MCF 10A (cell line): ENCODE measurements around the gene PARS2. TPM values are rescaled to one million over a fixed set of nuclear protein-coding genes. Genes with fewer than 3 reads are reported as not detected.

Experiments used
- BruUV-seq: library from RNA; stranded (reverse); fragments of 400-500 nt; replicated peaks from 2 replicates; lab custom pipeline; 2021; lab: Mats Ljungman, UMichigan
- CTCF ChIA-PET: fragments of 300-600 bp; sonication (Branson Sonifier 250); formaldehyde crosslinking; extraction: SDS; loops from one replicate; lab custom pipeline; 2021; ENCODE audit warnings: antibody characterized with exemption, inconsistent platforms; lab: Yijun Ruan, JAX
- POLR2A ChIA-PET: fragments of 300-600, 350-650 bp; sonication (Branson Sonifier 250); formaldehyde crosslinking; extraction: SDS; loops from one replicate; lab custom pipeline; 2020; ENCODE audit warnings: antibody characterized with exemption, inconsistent platforms; lab: Yijun Ruan, JAX
- DNase-seq: peaks from one replicate; pipeline ENCODE4 v3.0.0-alpha.2; 2018; ENCODE audit not compliant: unreplicated experiment
- H3K27ac Mint-ChIP-seq: one replicate; pipeline ENCODE4 v1.8.0; 2022; ENCODE audit warnings: mild to moderate bottlenecking, low read depth, mixed read lengths; ENCODE audit not compliant: unreplicated experiment
- H3K27me3 Mint-ChIP-seq: one replicate; pipeline ENCODE4 v1.8.0; 2022; ENCODE audit warnings: mixed read lengths; ENCODE audit not compliant: insufficient read depth, unreplicated experiment
- H3K36me3 Mint-ChIP-seq: one replicate; pipeline ENCODE4 v1.8.0; 2022; ENCODE audit warnings: mild to moderate bottlenecking, moderate library complexity, mixed read lengths; ENCODE audit not compliant: insufficient read depth, unreplicated experiment
- H3K4me1 Mint-ChIP-seq: one replicate; pipeline ENCODE4 v1.8.0; 2022; ENCODE audit warnings: mixed read lengths; ENCODE audit not compliant: insufficient read depth, unreplicated experiment
- H3K4me3 Mint-ChIP-seq: one replicate; pipeline ENCODE4 v1.8.0; 2022; ENCODE audit warnings: mild to moderate bottlenecking, moderate library complexity, mixed read lengths; ENCODE audit not compliant: unreplicated experiment
- H3K9me3 Mint-ChIP-seq: one replicate; pipeline ENCODE4 v1.8.0; 2022; ENCODE audit warnings: mixed read lengths; ENCODE audit not compliant: unreplicated experiment
- intact Hi-C: fragments of 100-400 bp; cut with micrococcal nuclease; formaldehyde crosslinking; loops from 2 replicates; pipeline ENCODE4 v1.14.1; 2022
- total RNA-seq: library from RNA; stranded (reverse); gene quantifications from 2 replicates; pipeline ENCODE4 v1.2.3, GENCODE V29; 2022
- TF ChIP-seq, protein P1 (sequence below): fragments of 200-600 bp; IDR thresholded peaks from one replicate; pipeline ENCODE4 v1.8.0; 2022; ENCODE audit warnings: antibody characterized with exemption, mild to moderate bottlenecking; ENCODE audit not compliant: unreplicated experiment

Gene PARS2
- total RNA-seq, 1 experiment from 2014 or later: 4.7 TPM

DNA sequence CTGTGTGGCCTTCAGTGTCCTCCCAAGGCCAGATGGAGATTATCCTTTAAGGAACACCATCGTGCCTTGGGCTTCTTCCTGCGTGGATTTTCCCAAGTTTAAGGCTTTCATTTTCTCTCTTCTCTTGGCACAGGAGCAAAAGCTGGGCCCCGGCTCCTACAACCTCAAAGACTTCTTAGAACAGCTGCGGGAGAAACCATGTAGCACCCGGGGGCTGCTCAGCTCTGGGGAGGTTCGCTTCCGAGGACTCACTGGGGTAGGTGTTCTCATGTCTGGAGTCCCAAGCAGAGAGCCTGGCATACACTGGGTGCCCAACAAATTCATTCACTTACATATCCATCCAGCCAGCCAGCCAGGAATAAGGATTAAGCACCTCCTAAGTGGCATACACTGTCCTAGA lies 43.4 kb upstream of the PARS2 start:
- intact Hi-C loops: no loop called here
- DNase-seq: no peak
- ChIA-PET CTCF (interaction anchor here (0.6 to 1.7 kb wide), 8 partner anchors 15 to 948 kb away, joined by 3 to 8 read pairs (median 3); no protein-coding TSS in a partner anchor), POLR2A (interaction anchor here (0.7 kb wide), 1 partner anchor 79 kb away, joined by 3 read pairs; the partner anchor contains the start of gene DHCR24)
- H3K9me3 Mint-ChIP-seq: no peaks in the 10 kb centered on the region
- H3K27ac Mint-ChIP-seq: no peak overlapping the region
- no peak overlapping the region for H3K4me3 Mint-ChIP-seq
- no peaks in the 10 kb centered on the region for H3K27me3 Mint-ChIP-seq
- no peaks in the 10 kb centered on the region for H3K36me3 Mint-ChIP-seq
- peaks cover 9% of the 10 kb centered on the region for H3K4me1 Mint-ChIP-seq
- BruUV-seq: no TSS peak
- TF ChIP-seq, protein P1, sequence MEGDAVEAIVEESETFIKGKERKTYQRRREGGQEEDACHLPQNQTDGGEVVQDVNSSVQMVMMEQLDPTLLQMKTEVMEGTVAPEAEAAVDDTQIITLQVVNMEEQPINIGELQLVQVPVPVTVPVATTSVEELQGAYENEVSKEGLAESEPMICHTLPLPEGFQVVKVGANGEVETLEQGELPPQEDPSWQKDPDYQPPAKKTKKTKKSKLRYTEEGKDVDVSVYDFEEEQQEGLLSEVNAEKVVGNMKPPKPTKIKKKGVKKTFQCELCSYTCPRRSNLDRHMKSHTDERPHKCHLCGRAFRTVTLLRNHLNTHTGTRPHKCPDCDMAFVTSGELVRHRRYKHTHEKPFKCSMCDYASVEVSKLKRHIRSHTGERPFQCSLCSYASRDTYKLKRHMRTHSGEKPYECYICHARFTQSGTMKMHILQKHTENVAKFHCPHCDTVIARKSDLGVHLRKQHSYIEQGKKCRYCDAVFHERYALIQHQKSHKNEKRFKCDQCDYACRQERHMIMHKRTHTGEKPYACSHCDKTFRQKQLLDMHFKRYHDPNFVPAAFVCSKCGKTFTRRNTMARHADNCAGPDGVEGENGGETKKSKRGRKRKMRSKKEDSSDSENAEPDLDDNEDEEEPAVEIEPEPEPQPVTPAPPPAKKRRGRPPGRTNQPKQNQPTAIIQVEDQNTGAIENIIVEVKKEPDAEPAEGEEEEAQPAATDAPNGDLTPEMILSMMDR: no peak

DNA sequence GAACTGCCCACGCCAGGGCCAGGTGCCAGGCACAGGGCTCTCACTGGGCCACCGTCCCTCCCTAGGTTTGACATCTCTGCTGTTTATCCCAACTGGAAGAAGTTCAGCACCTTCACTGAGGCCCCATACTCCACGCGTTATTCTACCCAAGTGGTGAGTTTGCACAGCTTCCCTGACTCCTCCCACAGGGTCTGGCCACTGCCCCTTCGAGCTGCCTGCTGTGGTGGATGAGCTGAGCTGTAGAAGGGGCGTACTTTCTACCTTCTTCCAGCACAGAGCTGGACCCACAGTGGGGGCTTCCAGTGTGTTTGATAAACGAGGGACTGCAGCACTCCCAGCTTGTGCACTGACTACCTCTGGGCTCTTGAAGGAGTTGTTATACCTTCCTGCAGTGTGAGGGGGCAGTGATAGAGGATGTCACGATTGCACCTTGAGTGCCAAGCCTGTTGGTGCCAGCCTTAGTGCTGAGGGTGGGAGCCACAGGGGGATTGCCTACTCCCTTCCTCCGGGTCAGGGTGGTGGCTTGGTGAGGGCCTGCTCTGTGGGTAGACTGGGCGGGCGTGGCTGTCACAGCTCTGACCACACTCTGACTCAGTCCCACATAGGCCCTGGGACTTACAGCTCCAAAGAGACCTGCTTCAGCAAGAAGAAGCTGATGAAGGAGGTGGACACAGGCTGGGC lies 42.7 kb upstream of the PARS2 start:
- Mint-ChIP-seq H3K27me3 (no peaks in the 10 kb centered on the region), H3K4me1 (peaks cover 9% of the 10 kb centered on the region), H3K27ac (no peak overlapping the region), H3K4me3 (no peak overlapping the region), H3K9me3 (no peaks in the 10 kb centered on the region), H3K36me3 (no peaks in the 10 kb centered on the region)
- ChIA-PET POLR2A (interaction anchor here (0.6 to 0.7 kb wide), 2 partner anchors 80 to 238 kb away, joined by 3 to 4 read pairs; partner anchors contain the start of gene DHCR24), CTCF (interaction anchor here (0.6 to 1.7 kb wide), 11 partner anchors 14 to 947 kb away, joined by 3 to 8 read pairs (median 3); no protein-coding TSS in a partner anchor)
- TF ChIP-seq, protein P1: no peak
- intact Hi-C loops: no loop called here
- DNase-seq: no peak
- no TSS peak for BruUV-seq

- no TSS peak for BruUV-seq
- H3K4me3 Mint-ChIP-seq: no peak overlapping the region
- H3K27ac Mint-ChIP-seq: no peak overlapping the region
- TF ChIP-seq, protein P1: no peak
- no peak for DNase-seq
- ChIA-PET POLR2A (no interaction called here), CTCF (interaction anchor here (1.0 to 1.7 kb wide), 3 partner anchors 43 to 139 kb away, joined by 3 to 8 read pairs (median 4); no protein-coding TSS in a partner anchor)
- no peaks in the 10 kb centered on the region for H3K27me3 Mint-ChIP-seq
- intact Hi-C loops: no loop called here
- H3K4me1 Mint-ChIP-seq: peaks cover 17% of the 10 kb centered on the region
- no peaks in the 10 kb centered on the region for H3K36me3 Mint-ChIP-seq
- H3K9me3 Mint-ChIP-seq: no peaks in the 10 kb centered on the region
Measured at GRCh38 chr1:54805981-54806381, 41.7 kb upstream of the PARS2 start.

DNA sequence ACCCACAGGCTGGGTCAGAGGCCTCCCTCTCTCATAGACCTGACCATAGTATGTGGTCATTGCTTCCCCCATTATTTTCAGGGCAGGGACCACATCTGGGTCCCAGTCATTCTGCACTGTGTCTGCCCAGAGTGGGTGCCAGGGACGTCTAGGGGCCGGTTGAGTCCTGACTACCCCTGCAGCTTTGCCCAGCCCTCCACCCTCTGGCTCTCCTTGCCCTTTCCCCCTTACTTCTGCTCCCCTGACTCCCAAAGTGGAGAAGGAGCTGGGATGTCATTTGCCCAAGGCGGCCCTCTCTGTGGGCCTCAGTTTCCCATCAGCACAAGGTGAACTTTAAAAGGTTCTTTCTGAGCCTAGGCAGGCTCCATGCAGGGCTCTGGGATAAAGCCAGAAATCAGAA lies 41.1 kb upstream of the PARS2 start:
- no peak overlapping the region for H3K27ac Mint-ChIP-seq
- ChIA-PET CTCF (interaction anchor here (1.5 to 2.2 kb wide), 2 partner anchors 43 to 134 kb away, joined by 3 to 8 read pairs; no protein-coding TSS in a partner anchor), POLR2A (no interaction called here)
- no peak for DNase-seq
- peaks cover 17% of the 10 kb centered on the region for H3K4me1 Mint-ChIP-seq
- no TSS peak for BruUV-seq
- H3K4me3 Mint-ChIP-seq: no peak overlapping the region
- H3K9me3 Mint-ChIP-seq: no peaks in the 10 kb centered on the region
- H3K27me3 Mint-ChIP-seq: no peaks in the 10 kb centered on the region
- TF ChIP-seq, protein P1: no peak
- intact Hi-C loops: no loop called here
- no peaks in the 10 kb centered on the region for H3K36me3 Mint-ChIP-seq
